Heart left ventricle (tissue), 13 donors: ENCODE data around the gene C1orf21.

Source experiments
- CTCF ChIP-seq, 12 donors: fragments of 200-600 bp; sonication (generic) in 4 of 12; IDR thresholded peaks; one replicate each; pipeline versions ENCODE4 v1.5.0 to v1.8.0; 2018 to 2022; ENCODE audit warnings: antibody characterized with exemption in 12 of 12, mild to moderate bottlenecking in 5 of 12
- POLR2A ChIP-seq, 2 donors: fragments of 450-650 bp; IDR thresholded peaks; one replicate each; pipeline ENCODE4 v1.6.1; 2017; ENCODE audit warnings: antibody characterized with exemption in 2 of 2, mild to moderate bottlenecking in 2 of 2, moderate library complexity in 2 of 2
- donor health status: ischemic (EF 13 %, LVEDD 7.1; RV severe dilation, severe dysfunction).
- donor health status: DM: no; HTN: yes; CAD: no.
- donor health status: DM: no; HTN: no; CAD: no.
- donor health status: ischemic (EF 25% LVEDD 6.9; RV normal size, moderate dysfunction).
- donor health status: ischemic (EF 25% LVEDD 5.7; RV mildly dilated, moderate dysfunction).
- donor health status: ischemic (EF 35%, LVEDD 5.7; RV mildly dilated, moderate dysfunction).
- donor health status: nonischemic (EF 11% LVEDD 7.7; RV severe dilation, severe dysfunction).
- donor health status: DM: yes; HTN: yes; CAD: no.
- donor health status: PGD.
- donor health status: ischemic (EF 29% LVEDD 5.4; RV normal size, mild dysfunction).
- donor health status: nonischemic (EF 23%, LVEDD 6.1; RV moderate dilation, normal function).

GRCh38 chr1:184626076-184627006, 239.5 kb downstream of the C1orf21 start:
- TF ChIP-seq POLR2A (IDR thresholded peaks at IDR 0.05): no peak
- TF ChIP-seq CTCF (IDR thresholded peaks at IDR 0.05): no peak
